Activated CD8-positive, alpha-beta memory T cell treated with anti-CD3 and anti-CD28 coated beads, Interleukin-2, amount 50 U/mL, for 1 hour (primary cell): Measurements from ENCODE around the gene PCDHGA1.

Experiments
- DNase-seq: peaks from one replicate; pipeline ENCODE4 v3.0.0-alpha.2; 2020; ENCODE audit errors: extremely low read depth

PCDHGA1 gene

DNA sequence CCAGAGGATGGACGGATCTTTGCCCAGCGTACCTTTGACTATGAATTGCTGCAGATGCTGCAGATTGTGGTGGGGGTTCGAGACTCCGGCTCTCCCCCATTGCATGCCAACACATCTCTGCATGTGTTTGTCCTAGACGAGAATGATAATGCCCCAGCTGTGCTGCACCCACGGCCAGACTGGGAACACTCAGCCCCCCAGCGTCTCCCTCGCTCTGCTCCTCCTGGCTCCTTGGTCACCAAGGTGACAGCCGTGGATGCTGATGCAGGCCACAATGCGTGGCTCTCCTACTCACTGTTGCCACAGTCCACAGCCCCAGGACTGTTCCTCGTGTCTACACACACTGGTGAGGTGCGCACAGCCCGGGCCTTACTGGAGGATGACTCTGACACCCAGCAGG lies 160.5 kb downstream of the PCDHGA1 start:
- DNase-seq = no peak

DNA sequence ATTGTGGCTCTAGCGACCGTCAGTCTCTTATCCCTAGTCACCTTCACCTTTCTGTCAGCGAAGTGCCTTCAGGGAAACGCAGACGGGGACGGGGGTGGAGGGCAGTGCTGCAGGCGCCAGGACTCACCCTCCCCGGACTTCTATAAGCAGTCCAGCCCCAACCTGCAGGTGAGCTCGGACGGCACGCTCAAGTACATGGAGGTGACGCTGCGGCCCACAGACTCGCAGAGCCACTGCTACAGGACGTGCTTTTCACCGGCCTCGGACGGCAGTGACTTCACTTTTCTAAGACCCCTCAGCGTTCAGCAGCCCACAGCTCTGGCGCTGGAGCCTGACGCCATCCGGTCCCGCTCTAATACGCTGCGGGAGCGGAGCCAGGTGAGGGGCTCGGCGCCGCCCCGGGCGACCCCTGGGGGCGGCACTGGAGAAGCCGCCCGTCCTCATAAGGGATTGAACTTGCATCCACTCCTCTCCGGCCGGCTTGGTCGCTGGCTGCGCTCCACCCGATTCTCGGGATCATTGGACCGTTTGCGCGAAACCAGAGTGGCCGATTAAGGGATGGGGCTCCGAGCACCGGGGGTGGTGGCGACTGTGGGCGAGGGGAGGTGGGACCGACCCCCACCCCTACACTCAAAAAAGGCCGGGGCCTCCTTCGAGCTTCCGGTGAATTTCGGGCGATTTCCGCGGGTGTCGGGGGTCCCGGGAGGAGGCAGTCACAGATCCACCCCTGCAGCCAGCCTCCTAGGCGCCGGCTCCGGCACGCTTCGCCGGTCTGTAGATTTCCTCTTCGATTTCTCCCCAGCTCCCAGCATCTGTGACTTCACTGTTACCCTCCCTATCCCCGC lies 161.2 kb downstream of the PCDHGA1 start:
- no peak for DNase-seq

DNA sequence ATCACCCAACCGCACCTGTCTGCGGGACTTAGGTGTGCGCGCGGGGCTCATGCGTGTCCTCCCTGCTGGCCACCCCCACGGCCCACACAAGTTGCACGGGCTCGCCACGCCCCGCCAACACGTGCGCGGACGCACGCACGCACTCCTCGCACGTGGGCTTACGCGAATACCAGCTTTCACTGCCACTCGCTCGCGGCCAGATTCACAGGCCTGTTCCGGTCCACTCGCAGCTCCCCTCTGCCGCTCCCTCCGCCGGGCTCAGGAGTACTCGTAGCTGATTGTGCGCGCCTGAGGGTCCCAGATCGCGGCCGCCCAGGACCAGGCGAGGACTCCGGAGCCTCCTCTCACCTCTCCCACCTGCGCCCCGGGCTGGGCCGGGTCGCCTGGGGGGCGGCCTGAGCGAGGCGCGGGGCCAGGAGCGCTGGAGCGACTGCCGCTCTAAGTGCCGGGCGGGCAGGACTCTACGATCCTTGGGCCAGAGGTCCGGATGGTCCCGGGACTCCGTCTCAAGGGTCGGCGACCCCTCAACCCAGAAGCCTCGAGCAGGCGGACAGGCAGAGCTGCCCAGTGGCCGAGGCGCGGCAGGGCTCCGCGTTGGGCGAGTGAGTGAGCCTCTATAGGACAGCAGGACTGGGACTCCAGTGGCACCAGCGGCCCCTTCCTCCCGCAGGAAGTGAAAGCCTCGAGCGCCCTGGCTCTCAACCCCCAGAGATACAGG lies 162.0 kb downstream of the PCDHGA1 start:
- DNase-seq = no peak

DNA sequence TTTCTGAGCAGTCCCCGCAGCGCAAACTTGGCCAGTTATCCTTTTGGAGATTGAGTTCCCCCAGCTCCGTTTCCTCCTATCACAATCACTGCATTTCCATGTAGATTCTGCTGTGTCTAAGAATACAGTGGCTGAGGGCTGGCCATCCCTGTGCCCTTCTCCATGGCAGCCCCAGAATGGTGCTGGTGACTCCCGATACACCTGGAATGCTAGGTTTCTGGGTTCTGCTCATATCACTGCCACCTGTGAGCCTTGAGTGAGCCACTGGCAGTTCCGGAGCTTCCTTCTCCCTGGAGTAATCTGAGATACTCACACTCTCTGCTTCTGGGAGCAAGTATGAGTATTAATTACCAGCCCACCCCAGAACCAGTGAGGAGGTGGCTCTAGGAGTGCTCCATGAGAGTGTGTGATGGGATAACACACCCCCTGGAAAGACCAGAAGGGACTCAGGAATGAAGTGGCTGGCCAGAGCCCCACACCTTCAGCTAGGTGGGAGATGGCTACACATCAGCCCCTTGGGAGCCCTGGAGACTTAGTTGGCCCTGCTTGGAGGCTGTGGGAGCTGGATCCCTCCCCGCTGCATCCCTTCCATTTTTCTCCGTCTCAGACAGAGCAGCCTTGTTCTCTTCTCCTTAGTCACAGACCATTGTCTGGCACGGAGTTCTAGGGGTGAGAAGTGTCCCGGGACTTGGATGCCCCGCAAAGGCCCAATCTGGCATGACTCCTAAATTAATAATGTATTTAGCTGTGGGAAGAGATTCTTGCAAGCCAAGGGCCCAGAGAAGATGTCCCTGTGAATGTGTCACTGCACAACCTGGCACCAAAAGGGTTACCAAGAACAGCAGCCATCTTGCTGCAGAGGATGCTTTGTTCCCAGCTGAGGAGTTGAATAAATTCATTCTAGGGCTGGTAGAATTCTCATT lies 163.4 kb downstream of the PCDHGA1 start:
- no peak for DNase-seq

DNA sequence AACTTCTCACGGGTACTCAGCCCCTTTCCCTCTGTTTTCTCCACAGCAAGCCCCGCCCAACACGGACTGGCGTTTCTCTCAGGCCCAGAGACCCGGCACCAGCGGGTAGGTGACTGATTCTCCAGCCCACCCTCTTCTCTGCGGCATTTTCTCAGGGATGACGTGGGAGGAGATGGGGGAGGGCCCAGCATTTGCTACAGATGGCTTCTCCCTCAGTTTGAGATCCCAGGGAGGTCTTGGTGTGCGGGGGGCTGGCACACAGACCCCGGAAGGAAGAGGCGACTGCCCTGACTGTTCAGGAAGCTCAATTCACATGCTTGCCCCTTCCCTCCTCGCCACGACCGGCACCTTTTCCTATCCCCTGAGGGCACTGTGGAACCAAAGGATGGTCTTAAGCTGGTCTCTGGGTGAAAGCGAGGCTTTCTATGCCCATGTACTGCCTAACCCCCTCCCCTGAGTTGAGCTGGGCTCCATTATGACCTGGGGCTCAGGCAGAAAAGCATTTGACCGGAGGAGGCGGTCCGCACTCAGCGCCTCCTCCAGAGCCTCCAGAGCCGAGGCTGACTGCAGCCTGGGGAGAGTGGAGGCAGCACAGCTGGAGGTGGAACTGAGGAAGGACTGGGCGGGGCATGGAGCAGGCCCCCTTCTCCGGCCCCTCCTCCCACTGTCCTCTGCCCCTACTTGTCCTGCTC lies 164.6 kb downstream of the PCDHGA1 start:
- no peak for DNase-seq

DNA sequence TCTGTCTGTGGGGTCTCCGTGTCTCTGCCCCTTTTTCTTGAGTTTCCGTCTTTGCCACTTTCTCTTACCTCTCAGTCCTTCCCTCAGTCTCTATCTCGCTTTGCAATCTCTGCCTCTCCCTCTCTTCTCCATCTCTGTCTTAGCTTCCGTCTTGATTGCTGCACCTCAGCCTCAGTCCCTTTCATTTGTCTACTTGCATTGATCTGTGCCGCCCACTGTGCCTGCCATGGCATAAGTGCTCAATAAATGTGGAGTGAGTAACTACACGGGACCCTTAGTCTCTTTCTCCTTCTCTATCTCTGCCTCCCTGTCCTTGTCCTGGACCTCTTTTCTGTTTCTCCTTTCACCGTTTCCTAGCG lies 165.1 kb downstream of the PCDHGA1 start:
- DNase-seq = no peak

DNA sequence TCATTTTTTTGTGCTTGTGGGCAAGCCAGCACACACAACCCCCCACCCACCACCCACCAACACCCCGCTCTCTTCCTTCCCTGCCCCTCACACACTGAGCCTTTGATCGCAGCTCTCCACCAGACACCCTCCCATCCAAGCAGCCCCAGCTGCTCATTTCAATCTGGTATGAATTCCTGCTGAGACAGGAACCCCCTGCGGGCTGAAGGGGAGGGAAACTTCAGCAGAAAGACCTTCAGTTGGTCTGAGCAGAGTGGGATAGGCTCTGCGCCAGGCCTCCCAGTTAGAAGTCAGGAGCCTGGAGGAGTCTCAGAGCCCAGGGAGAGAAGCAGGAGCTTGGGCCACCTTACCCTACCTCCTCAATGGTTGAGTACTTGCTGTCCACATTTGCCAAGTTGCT lies 165.7 kb downstream of the PCDHGA1 start:
- no peak for DNase-seq

DNA sequence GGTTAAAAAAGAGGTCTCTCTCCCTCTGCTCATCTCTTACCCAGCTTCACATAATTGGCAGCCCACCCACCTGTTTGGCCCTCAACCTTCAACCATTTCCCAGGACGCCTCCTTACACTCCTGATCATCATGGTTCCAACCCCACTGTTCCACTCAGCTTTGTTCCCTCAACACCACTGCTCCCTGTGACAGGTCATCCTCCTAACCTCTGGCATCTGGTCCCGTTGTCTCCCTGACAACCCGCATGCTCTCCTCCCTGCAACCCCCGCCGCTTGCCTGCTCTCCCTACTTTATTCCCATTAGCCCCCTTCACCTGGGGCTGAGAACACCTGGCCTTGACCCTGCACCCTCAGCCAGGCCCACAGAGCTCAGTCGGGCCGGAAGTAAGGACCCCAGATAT lies 171.4 kb downstream of the PCDHGA1 start:
- no peak for DNase-seq

DNA sequence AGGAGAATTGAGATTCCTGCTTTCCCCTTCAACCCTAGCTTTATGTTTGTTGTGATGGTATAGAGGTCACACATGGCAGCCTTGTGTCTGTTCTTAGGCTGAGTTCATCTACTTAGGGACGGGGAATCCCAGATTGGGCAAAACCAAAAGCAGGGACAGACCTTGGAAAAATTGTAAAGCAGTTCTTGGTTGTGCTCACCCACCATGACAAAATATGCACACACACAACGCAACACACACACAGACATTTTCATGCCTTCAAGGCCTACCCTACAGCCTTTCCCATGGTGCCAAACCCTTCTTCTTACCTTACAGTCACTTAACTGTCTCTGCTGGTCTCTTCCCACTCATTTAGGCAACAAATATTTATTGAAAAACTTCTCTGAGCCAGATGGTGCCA lies 173.4 kb downstream of the PCDHGA1 start:
- DNase-seq = no peak

DNA sequence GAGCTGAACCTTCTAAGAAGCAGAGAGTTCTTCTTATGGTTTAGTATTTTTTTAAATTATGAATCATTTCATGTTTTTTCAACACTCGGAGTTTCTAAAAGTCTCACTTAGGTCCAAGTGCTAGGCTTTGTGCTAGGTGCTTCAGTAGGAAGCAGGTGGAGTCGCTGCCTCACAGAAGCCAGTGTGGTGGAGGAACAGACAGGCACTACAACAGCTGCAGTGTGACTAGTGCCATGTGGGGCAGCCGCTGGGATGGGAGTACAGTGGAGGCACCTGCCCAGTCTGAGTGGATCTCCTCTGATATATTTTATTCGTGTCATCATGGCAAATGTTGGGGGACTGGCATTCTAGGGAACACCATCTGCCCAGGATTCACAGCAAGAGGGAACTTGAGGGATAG lies 173.9 kb downstream of the PCDHGA1 start:
- DNase-seq = no peak

DNA sequence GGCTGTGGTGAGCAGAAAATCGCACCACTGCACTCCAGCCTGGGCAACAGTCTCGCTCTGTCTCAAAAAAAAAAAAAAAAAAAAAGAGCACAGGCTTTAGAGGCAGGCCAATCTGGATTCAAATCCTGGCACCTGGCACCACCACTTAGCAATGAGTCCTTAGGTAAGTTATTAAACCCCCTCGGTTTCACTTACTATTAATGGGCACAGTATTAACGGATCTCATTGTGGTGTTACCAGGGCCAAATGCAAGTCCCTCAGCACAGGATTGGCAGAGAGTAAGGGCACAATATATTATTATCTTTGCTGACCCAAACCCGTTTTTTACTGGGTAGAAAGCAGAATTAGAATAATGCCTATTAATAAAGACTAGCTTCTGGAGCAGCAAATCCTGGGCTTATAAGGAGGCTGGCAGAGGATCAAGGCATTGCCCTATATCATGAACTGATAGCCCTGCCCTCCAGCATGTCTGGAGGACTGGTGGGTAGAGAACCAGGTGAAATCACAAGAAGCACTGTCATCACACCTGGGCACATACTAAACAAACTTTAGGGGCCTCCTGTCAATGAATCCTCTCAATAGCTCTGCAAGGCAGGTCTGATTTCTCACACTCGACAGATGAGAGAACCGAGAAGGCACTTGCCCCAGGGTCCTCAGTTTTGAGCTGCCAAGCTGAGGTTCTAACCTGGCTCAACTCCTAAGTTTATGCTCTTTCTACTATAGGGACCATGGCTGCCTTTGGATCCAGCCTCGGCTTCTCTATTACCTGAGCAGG lies 176.3 kb downstream of the PCDHGA1 start:
- DNase-seq = no peak

DNA sequence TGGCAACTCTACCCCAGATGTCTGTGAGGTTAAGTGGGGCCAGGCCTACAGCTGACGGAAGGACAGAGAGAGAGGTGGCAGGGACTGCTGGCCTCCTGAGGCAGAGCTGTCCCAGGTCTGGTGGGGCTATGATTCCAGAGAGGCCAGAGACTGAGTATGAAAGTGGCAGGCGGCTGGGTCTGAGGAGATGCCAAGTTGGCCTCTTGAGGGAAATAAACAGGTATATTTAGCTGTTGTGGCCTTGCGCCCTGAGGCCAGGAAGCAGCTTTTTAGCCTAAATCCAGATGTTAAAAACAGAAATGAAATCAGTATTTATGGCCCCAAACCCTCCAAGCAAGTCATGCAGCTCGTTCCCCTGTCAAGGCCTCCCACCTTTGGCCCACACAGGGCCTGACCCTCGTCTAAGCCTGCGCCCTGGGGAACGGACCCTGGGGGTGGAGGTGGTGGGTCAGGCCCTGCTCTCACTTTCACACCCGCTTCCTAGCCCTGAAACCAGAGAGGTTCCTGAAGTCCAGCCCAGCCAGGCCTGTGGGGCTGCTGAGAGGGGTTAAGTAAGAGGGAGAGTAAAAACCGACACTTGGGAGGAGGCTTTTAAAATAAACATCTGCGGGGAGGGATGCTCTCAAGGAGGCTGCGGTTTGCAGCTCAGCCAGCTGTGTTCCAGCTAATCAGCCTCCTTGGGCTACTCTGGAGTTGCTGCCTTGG lies 177.2 kb downstream of the PCDHGA1 start:
- DNase-seq = no peak

DNA sequence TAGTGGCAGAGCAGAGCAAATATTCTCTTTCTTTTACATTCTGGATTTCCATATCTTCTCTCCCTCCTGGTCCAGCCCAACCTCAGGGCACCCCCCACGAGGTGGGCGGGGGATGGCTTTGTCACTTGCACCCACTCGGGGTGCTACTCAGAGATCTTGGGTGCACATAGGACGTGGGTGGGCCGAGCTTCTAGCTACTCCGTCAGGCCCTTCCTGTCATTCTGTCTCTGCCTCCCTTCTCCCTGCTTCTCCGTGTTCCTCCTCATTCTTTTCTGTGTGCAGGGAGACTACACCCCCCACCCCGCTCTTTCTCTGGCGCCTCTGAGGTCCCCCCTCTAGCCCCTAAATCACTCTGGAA lies 178.1 kb downstream of the PCDHGA1 start:
- DNase-seq = no peak

DNA sequence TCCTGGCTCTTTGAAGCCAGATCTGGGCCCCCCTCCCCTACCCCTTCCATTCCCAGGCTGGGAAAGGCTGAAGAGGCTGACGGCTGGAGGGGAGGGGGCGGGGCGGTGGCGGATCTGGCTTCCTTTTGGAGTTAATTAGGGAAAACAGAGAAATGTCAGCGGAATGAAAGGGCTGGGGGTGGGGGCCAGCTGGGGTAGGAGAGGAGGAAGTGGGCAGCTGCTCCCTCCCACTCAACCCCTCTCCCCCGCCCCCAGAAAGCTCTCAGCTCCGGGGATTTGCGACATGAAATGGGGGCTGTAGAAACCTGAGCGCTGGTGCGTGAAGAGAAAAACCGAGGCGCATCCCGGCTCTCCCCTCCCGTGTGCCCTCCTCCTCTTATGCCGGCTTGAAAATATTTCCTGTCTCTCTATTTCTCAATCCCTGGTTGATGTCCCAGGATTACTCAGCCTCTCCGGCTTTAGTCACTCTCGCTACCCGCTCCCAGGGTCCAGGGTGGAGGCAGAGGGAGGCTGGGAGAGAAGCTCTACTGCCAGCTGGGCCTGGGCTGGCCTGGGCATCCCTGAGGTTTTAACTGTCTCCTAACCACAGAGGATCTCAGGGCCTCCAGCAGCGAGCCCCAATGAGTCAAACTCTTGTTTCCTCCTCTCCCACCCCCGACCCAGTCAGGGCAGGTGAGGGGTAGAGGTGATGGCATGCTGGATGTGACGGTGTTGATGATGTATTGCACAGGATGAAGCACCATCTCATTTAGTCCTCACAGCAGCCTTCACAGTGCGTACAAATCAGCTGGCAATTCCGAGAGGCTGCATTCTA lies 178.7 kb downstream of the PCDHGA1 start:
- no peak for DNase-seq

DNA sequence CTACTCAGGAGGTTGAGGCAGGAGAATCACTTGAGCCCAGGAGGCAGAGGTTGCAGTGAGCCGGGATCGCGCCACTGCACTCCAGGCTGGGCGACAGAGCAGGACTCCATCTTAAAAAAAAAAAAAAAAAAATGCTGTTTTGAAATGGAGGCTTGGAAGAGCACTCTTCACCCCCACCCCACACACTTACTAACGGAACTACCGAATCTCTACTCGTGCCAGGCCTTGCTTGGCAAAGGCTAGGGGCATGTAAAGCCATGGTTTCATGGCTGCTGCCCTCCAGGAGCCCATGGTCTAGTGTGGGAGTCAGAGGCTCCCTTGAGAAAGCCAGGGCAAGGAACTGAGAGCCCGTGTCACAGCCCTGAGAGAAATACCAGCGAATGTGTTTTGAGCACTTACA lies 179.8 kb downstream of the PCDHGA1 start:
- no peak for DNase-seq

DNA sequence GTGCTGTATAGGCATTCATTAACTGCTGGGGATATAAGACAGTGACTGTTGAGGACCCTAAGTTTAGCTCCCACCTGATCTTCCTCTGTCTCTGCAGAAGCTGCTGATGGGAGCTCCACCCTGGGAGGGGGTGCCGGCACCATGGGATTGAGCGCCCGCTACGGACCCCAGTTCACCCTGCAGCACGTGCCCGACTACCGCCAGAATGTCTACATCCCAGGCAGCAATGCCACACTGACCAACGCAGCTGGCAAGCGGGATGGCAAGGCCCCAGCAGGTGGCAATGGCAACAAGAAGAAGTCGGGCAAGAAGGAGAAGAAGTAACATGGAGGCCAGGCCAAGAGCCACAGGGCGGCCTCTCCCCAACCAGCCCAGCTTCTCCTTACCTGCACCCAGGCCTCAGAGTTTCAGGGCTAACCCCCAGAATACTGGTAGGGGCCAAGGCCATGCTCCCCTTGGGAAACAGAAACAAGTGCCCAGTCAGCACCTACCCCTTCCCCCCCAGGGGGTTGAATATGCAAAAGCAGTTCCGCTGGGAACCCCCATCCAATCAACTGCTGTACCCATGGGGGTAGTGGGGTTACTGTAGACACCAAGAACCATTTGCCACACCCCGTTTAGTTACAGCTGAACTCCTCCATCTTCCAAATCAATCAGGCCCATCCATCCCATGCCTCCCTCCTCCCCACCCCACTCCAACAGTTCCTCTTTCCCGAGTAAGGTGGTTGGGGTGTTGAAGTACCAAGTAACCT lies 180.7 kb downstream of the PCDHGA1 start:
- no peak for DNase-seq

DNA sequence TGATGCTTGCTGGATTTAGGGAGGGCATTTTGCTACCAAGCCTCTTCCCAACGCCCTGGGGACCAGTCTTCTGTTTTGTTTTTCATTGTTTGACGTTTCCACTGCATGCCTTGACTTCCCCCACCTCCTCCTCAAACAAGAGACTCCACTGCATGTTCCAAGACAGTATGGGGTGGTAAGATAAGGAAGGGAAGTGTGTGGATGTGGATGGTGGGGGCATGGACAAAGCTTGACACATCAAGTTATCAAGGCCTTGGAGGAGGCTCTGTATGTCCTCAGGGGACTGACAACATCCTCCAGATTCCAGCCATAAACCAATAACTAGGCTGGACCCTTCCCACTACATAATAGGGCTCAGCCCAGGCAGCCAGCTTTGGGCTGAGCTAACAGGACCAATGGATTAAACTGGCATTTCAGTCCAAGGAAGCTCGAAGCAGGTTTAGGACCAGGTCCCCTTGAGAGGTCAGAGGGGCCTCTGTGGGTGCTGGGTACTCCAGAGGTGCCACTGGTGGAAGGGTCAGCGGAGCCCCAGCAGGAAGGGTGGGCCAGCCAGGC lies 181.5 kb downstream of the PCDHGA1 start:
- DNase-seq = no peak

DNA sequence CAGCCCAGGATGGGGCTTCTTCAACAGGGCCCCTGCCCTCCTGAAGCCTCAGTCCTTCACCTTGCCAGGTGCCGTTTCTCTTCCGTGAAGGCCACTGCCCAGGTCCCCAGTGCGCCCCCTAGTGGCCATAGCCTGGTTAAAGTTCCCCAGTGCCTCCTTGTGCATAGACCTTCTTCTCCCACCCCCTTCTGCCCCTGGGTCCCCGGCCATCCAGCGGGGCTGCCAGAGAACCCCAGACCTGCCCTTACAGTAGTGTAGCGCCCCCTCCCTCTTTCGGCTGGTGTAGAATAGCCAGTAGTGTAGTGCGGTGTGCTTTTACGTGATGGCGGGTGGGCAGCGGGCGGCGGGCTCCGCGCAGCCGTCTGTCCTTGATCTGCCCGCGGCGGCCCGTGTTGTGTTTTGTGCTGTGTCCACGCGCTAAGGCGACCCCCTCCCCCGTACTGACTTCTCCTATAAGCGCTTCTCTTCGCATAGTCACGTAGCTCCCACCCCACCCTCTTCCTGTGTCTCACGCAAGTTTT lies 182.1 kb downstream of the PCDHGA1 start:
- peak; percentile 55 for DNase-seq
